HepG2 (cell line): ENCODE results near the gene SLIT3. TPM values are rescaled to one million over a fixed set of nuclear protein-coding genes. Genes with fewer than 3 reads are reported as not detected.

ENCODE experiments used
- ATAC-seq: fragments of 200-7000 bp; cut with Tn5 transposase; 3 replicates; pipeline ENCODE4 v1.9.1; 2020; ENCODE audit warnings: mild to moderate bottlenecking, moderate library complexity
- BruUV-seq: library from RNA; stranded (reverse); fragments of 400-500 nt; replicated peaks from 2 replicates; lab custom pipeline; 2021; lab: Mats Ljungman, UMichigan
- CTCF ChIA-PET: fragments of 300-600 bp; formaldehyde crosslinking; extraction: SDS; loops from one replicate; lab custom pipeline; 2021; ENCODE audit warnings: low total read pairs, inconsistent platforms, low intra/inter-chr PET ratio; lab: Yijun Ruan, JAX
- POLR2A ChIA-PET: fragments of 350-600 bp; sonication (Branson Sonifier 250); formaldehyde crosslinking; loops from one replicate; lab custom pipeline; 2020; ENCODE audit warnings: antibody characterized with exemption, inconsistent platforms; lab: Yijun Ruan, JAX
- DNase-seq: peaks from one replicate; pipeline ENCODE4 v3.0.0-alpha.2; 2015; ENCODE audit warnings: low spot score
- FAIRE-seq: peaks from 3 replicates; lab custom pipeline; 2011; peaks lifted over from hg19 to GRCh38; lab: Jason Lieb, UNC
- H2AFZ ChIP-seq: one replicate; pipeline ENCODE4 v1.6.1; 2011; ENCODE audit warnings: low read length, inconsistent platforms
- H3K27ac ChIP-seq: fragments of 300-600 bp; 3 replicates; pipeline ENCODE4 v1.8.0; 2011; ENCODE audit warnings: mixed run types, mild to moderate bottlenecking, mixed read lengths, low read length, inconsistent platforms; ENCODE audit not compliant: insufficient read depth; ENCODE audit errors: extremely low read length
- H3K27me3 ChIP-seq, 2 experiments: fragments of 200-600 bp in 1 of 2; 2 replicates in 1 of 2; 3 replicates in 1 of 2; pipeline versions ENCODE4 v1.6.0 to v1.8.0; 2011; ENCODE audit warnings: low read length in 2 of 2, mild to moderate bottlenecking in 2 of 2, moderate library complexity in 2 of 2, inconsistent platforms in 1 of 2; ENCODE audit not compliant: insufficient read depth in 2 of 2, control insufficient read depth in 1 of 2
- H3K36me3 ChIP-seq, 2 experiments: fragments of 200-600 bp in 1 of 2; replicated peaks in 1 of 2; 2 replicates in 1 of 2; 3 replicates in 1 of 2; pipeline versions ENCODE4 v1.5.1 to v1.8.0; 2011; ENCODE audit warnings: low read length in 2 of 2, inconsistent platforms in 1 of 2; ENCODE audit not compliant: insufficient read depth in 2 of 2, control insufficient read depth in 1 of 2
- H3K4me1 ChIP-seq: 2 replicates; pipeline ENCODE4 v1.5.1; 2012; ENCODE audit warnings: low read length, inconsistent platforms; ENCODE audit not compliant: insufficient read depth
- H3K4me2 ChIP-seq: 2 replicates; pipeline ENCODE4 v1.6.0; 2011; ENCODE audit warnings: low read depth, low read length, inconsistent platforms
- H3K4me3 ChIP-seq, 3 experiments: fragments of 200-600 bp in 1 of 3; sonication (generic), shearing (Covaris generic) in 1 of 3; replicated peaks in 1 of 3; 2 replicates each; pipeline ENCODE4 v1.5.1; 2011 to 2016; ENCODE audit warnings: low read length in 3 of 3, inconsistent platforms in 2 of 3, low read depth in 2 of 3, mild to moderate bottlenecking in 2 of 3, control low read depth in 1 of 3, mixed read lengths in 1 of 3; ENCODE audit not compliant: insufficient read depth in 1 of 3
- H3K79me2 ChIP-seq: one replicate; pipeline ENCODE4 v1.6.1; 2011; ENCODE audit warnings: low read length, inconsistent platforms; ENCODE audit not compliant: insufficient read depth
- H3K9ac ChIP-seq: 2 replicates; pipeline ENCODE4 v1.6.0; 2011; ENCODE audit warnings: mild to moderate bottlenecking, low read depth, low read length, inconsistent platforms; ENCODE audit not compliant: insufficient read depth
- H3K9me3 ChIP-seq: 2 replicates; pipeline ENCODE4 v1.5.1; 2012; ENCODE audit warnings: mild to moderate bottlenecking, low read length
- H4K20me1 ChIP-seq: 2 replicates; pipeline ENCODE4 v1.6.0; 2011; ENCODE audit warnings: inconsistent platforms, mild to moderate bottlenecking, low read length, moderate library complexity; ENCODE audit not compliant: insufficient read depth
- DNMT1 ChIP-seq: sonication (generic); formaldehyde crosslinking; IDR thresholded peaks from 2 replicates; pipeline ENCODE4 v1.5.1; 2020; ENCODE audit warnings: mild to moderate bottlenecking, missing genetic modification reagents
- HDAC6 ChIP-seq: fragments of 200-600 bp; sonication (generic); IDR thresholded peaks from 2 replicates; pipeline ENCODE4 v1.7.0; 2017; ENCODE audit warnings: mild to moderate bottlenecking, antibody characterized with exemption, low read length, low read depth
- HNRNPLL ChIP-seq: fragments of 200-400 bp; formaldehyde crosslinking; IDR thresholded peaks from 2 replicates; pipeline ENCODE4 v1.6.1; 2017; ENCODE audit warnings: mild to moderate bottlenecking, low read depth, low read length; ENCODE audit not compliant: poor library complexity, severe bottlenecking
- SALL2 ChIP-seq: sonication (generic); formaldehyde crosslinking; IDR thresholded peaks from 2 replicates; pipeline ENCODE4 v1.8.1; 2023; ENCODE audit warnings: mild to moderate bottlenecking, missing genetic modification reagents, inconsistent platforms
- SNAPC2 ChIP-seq: sonication (generic); formaldehyde crosslinking; IDR thresholded peaks from 2 replicates; pipeline ENCODE4 v1.8.1; 2022; ENCODE audit warnings: mild to moderate bottlenecking, missing genetic modification reagents
- ZNF746 ChIP-seq: sonication (generic); formaldehyde crosslinking; IDR thresholded peaks from 2 replicates; pipeline ENCODE4 v1.8.0; 2022; ENCODE audit warnings: mild to moderate bottlenecking, missing genetic modification reagents
- ZNF780A ChIP-seq: sonication (generic); formaldehyde crosslinking; IDR thresholded peaks from 2 replicates; pipeline ENCODE4 v1.8.0; 2022; ENCODE audit warnings: mild to moderate bottlenecking, missing genetic modification reagents, moderate library complexity
- WGBS: methylation state at CpG from one replicate; pipeline ENCODE4 v1.1.6; 2017; ENCODE audit warnings: low lambda C conversion rate; 5-methylcytosine and 5-hydroxymethylcytosine counted together
- in situ Hi-C: cut with HindIII; loops from 2 replicates; pipeline ENCODE4 v1.10.0; 2017; ENCODE audit warnings: low pct_unique_long_range_greater_than_20kb; ENCODE audit not compliant: extremely low pct_ligation_motif_present
- intact Hi-C: fragments of 100-400 bp; cut with micrococcal nuclease; formaldehyde crosslinking; loops from one replicate; pipeline ENCODE4 v1.10.0; 2022; ENCODE audit not compliant: unreplicated experiment
- polyA plus RNA-seq, 8 experiments: library from polyadenylated mRNA; depleted of rRNA in 3 of 8; stranded (reverse) in 7 of 8; unstranded in 1 of 8; fragments of >200 nt; fragmentation: Illumina TruSeq in 4 of 8; extraction: Trizol in 4 of 8; gene quantifications; 2 replicates each; pipeline versions ENCODE4 v1.2.1 to v1.2.3, GENCODE V29; 2011 to 2016; ENCODE audit warnings: low read depth in 4 of 8, missing spikeins in 1 of 8, mixed read lengths in 1 of 8; ENCODE audit not compliant: insufficient read depth in 1 of 8
- total RNA-seq, 5 experiments: library from RNA; depleted of rRNA; stranded (reverse); fragments of >200 nt; fragmentation: Illumina TruSeq; extraction: Trizol; gene quantifications; 2 replicates each; pipeline ENCODE4 v1.2.3, GENCODE V29; 2016; ENCODE audit warnings: low read depth in 1 of 5
- TF ChIP-seq, protein P1 (sequence below): sonication (generic); formaldehyde crosslinking; IDR thresholded peaks from 2 replicates; pipeline ENCODE4 v1.5.0; 2020; ENCODE audit warnings: missing genetic modification reagents

Gene SLIT3
- total and polyA plus RNA-seq, 2 of the 13 experiments (the other 11 are each of a cell fraction or from before 2014, with no cell fraction given), result not detected

GRCh38 chr5:169242849-169243186 is 58.1 kb downstream of the SLIT3 start:
- Histone ChIP-seq H3K36me3 (no peaks in the 10 kb centered on the region), H3K27me3 (no peaks in the 10 kb centered on the region), H3K9me3 (no peaks in the 10 kb centered on the region), H3K79me2 (no peaks in the 10 kb centered on the region), H3K4me1 (no peaks in the 10 kb centered on the region), H3K27ac (no peak overlapping the region), H4K20me1 (no peaks in the 10 kb centered on the region; the same call in 1 of the 2 replicates), H3K4me3 (no peak overlapping the region), H2AFZ (no peak overlapping the region), H3K4me2 (no peak overlapping the region), H3K9ac (no peak overlapping the region)
- FAIRE-seq (no peak), DNase-seq (no peak), ATAC-seq (no peak)
- in situ Hi-C loops (no loop called here), intact Hi-C loops (no loop called here)
- 19% methylated on average over 2 of the region's 2 CpGs for WGBS
- no TSS peak for BruUV-seq
- TF ChIP-seq ZNF780A (CRISPR knock-in tag) (no peak), ZNF746 (CRISPR knock-in tag) (no peak), HDAC6 (no peak), SALL2 (CRISPR knock-in tag) (no peak), HNRNPLL (no peak), DNMT1 (CRISPR knock-in tag) (no peak), SNAPC2 (CRISPR knock-in tag) (no peak)
- TF ChIP-seq, protein P1, sequence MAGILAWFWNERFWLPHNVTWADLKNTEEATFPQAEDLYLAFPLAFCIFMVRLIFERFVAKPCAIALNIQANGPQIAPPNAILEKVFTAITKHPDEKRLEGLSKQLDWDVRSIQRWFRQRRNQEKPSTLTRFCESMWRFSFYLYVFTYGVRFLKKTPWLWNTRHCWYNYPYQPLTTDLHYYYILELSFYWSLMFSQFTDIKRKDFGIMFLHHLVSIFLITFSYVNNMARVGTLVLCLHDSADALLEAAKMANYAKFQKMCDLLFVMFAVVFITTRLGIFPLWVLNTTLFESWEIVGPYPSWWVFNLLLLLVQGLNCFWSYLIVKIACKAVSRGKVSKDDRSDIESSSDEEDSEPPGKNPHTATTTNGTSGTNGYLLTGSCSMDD (CRISPR knock-in tag), result no peak
- ChIA-PET CTCF (no interaction called here), POLR2A (no interaction called here)
